HG02970 (cell line): ENCODE measurements around the gene PRSS38.

Experiments
- ATAC-seq: cut with Tn5 transposase; IDR thresholded peaks from one replicate; pipeline ENCODE4 v1.9.1; 2021; ENCODE audit warnings: mild to moderate bottlenecking, moderate library complexity, moderate number of reproducible peaks; ENCODE audit not compliant: unreplicated experiment, low FRiP score

PRSS38 gene

GRCh38 chr1:227815468-227816409, at the start of gene PRSS38:
TSS of gene PRSS38 (plus strand) at chr1:227815675. CDS start at chr1:227815717, 42 bp downstream.
- ATAC-seq: no peak

GRCh38 chr1:227766015-227766634, 49.4 kb upstream of the PRSS38 start:
- ATAC-seq: no peak

GRCh38 chr1:227766653-227767277, 48.7 kb upstream of the PRSS38 start:
- no peak for ATAC-seq

- ATAC-seq: no peak
Observed at GRCh38 chr1:227767401-227768124, 47.9 kb upstream of the PRSS38 start.

GRCh38 chr1:227768125-227768439, 47.4 kb upstream of the PRSS38 start:
- no peak for ATAC-seq

- no peak for ATAC-seq
Observed at GRCh38 chr1:227768640-227769039, 46.8 kb upstream of the PRSS38 start.

- no peak for ATAC-seq
Observed at GRCh38 chr1:227769047-227769935, 46.2 kb upstream of the PRSS38 start.

- no peak for ATAC-seq
Observed at GRCh38 chr1:227769936-227770494, 45.5 kb upstream of the PRSS38 start.

- no peak for ATAC-seq
Observed at GRCh38 chr1:227770812-227771211, 44.7 kb upstream of the PRSS38 start.

- ATAC-seq: no peak
Observed at GRCh38 chr1:227771326-227771725, 44.1 kb upstream of the PRSS38 start.

GRCh38 chr1:227771771-227772170, 43.7 kb upstream of the PRSS38 start:
- no peak for ATAC-seq

- no peak for ATAC-seq
Observed at GRCh38 chr1:227773558-227773957, 41.9 kb upstream of the PRSS38 start.

GRCh38 chr1:227774051-227774731, 41.3 kb upstream of the PRSS38 start:
- no peak for ATAC-seq

- no peak for ATAC-seq
Observed at GRCh38 chr1:227774821-227775661, 40.4 kb upstream of the PRSS38 start.

- no peak for ATAC-seq
Observed at GRCh38 chr1:227775841-227776240, 39.6 kb upstream of the PRSS38 start.

GRCh38 chr1:227776331-227776771, 39.1 kb upstream of the PRSS38 start:
- no peak for ATAC-seq

GRCh38 chr1:227777156-227777555, 38.3 kb upstream of the PRSS38 start:
- no peak for ATAC-seq

- ATAC-seq: no peak
Observed at GRCh38 chr1:227777646-227778045, 37.8 kb upstream of the PRSS38 start.
